Measurements from ENCODE around the gene CERS4.

DNA sequence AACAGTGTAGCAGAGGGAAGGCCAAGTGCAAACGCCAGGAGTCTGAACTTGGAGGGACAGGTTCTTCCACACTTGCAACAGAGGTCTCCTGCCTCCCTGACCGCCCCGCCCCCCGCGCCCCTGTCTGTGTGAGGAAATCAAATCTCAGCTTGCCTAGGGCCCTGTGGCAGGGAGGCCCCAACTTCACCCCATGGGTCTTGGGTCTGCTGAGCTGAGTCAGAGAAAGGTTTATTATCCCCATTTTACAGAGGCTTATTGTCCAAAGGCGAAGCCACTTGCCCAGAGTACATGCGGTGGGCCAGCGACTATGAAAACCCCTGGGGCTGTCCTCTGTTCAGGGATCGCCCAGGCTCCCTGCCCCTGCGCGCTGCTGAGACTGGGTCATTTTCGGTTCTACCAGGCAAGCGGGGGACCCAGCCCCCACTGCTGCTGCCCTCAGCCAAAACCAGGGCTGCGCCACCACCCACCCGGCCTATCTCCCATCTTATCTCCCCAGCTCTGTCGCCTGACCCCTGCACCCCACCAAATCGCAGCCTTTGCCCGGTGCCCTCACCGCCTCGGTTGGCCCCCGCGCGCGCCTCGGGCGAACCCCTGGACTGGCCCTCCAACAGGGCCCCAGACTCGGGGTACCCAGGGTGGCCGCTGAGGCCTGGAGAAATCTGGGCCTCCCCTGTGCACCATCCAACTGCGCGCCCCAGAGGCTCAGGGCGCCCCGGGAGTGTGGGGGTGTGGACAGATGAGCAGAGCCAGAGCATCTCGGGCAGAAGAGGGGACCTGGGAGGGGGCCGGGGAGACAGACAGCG lies 850 bp upstream of the CERS4 start:
- TF ChIP-seq, protein P1, sequence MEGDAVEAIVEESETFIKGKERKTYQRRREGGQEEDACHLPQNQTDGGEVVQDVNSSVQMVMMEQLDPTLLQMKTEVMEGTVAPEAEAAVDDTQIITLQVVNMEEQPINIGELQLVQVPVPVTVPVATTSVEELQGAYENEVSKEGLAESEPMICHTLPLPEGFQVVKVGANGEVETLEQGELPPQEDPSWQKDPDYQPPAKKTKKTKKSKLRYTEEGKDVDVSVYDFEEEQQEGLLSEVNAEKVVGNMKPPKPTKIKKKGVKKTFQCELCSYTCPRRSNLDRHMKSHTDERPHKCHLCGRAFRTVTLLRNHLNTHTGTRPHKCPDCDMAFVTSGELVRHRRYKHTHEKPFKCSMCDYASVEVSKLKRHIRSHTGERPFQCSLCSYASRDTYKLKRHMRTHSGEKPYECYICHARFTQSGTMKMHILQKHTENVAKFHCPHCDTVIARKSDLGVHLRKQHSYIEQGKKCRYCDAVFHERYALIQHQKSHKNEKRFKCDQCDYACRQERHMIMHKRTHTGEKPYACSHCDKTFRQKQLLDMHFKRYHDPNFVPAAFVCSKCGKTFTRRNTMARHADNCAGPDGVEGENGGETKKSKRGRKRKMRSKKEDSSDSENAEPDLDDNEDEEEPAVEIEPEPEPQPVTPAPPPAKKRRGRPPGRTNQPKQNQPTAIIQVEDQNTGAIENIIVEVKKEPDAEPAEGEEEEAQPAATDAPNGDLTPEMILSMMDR (IDR thresholded peaks at IDR 0.05; ENCODE audit: low read length) = no peak
- no peak for TF ChIP-seq EZH2 (IDR thresholded peaks at IDR 0.05; ENCODE audit: borderline replicate concordance, low read length)
